HepG2 (cell line): ENCODE results near the gene DDX23. TPM values are rescaled to one million over a fixed set of nuclear protein-coding genes. Genes with fewer than 3 reads are reported as not detected.

Experiments used
- HOXA7 ChIP-seq: sonication (generic); formaldehyde crosslinking; IDR thresholded peaks from 2 replicates; pipeline ENCODE4 v1.8.1; 2022; ENCODE audit warnings: mild to moderate bottlenecking, missing genetic modification reagents, moderate library complexity
- MEIS1 ChIP-seq: sonication (generic); formaldehyde crosslinking; IDR thresholded peaks from 2 replicates; pipeline ENCODE4 v1.9.0; 2021; ENCODE audit warnings: mild to moderate bottlenecking, missing genetic modification reagents, moderate library complexity, borderline replicate concordance
- ZNF101 ChIP-seq: sonication (generic); formaldehyde crosslinking; IDR thresholded peaks from 2 replicates; pipeline ENCODE4 v1.4.0; 2020; ENCODE audit warnings: mild to moderate bottlenecking, low read depth, missing genetic modification reagents, borderline replicate concordance
- ZNF180 ChIP-seq: sonication (generic); formaldehyde crosslinking; IDR thresholded peaks from 2 replicates; pipeline ENCODE4 v1.4.0; 2020; ENCODE audit warnings: low read depth, missing genetic modification reagents, borderline replicate concordance
- ZNF367 ChIP-seq: sonication (generic); formaldehyde crosslinking; IDR thresholded peaks from 2 replicates; pipeline ENCODE4 v1.4.0; 2020; ENCODE audit warnings: missing genetic modification reagents, borderline replicate concordance
- ZNF598 ChIP-seq: sonication (generic); formaldehyde crosslinking; IDR thresholded peaks from 2 replicates; pipeline ENCODE4 v1.5.1; 2020; ENCODE audit warnings: mild to moderate bottlenecking, missing genetic modification reagents, borderline replicate concordance
- ZNF619 ChIP-seq: sonication (generic); formaldehyde crosslinking; IDR thresholded peaks from 2 replicates; pipeline ENCODE4 v1.4.0; 2020; ENCODE audit warnings: mild to moderate bottlenecking, missing genetic modification reagents
- ZNF776 ChIP-seq: sonication (generic); formaldehyde crosslinking; IDR thresholded peaks from 2 replicates; pipeline ENCODE4 v1.4.0; 2020; ENCODE audit warnings: mild to moderate bottlenecking, missing genetic modification reagents
- ZNF792 ChIP-seq: IDR thresholded peaks from 2 replicates; pipeline ENCODE4 v1.6.1; 2016
- polyA plus RNA-seq, 8 experiments: library from polyadenylated mRNA; depleted of rRNA in 3 of 8; stranded (reverse) in 7 of 8; unstranded in 1 of 8; fragments of >200 nt; fragmentation: Illumina TruSeq in 4 of 8; extraction: Trizol in 4 of 8; gene quantifications; 2 replicates each; pipeline versions ENCODE4 v1.2.1 to v1.2.3, GENCODE V29; 2011 to 2016; ENCODE audit warnings: low read depth in 4 of 8, missing spikeins in 1 of 8, mixed read lengths in 1 of 8; ENCODE audit not compliant: insufficient read depth in 1 of 8
- total RNA-seq, 5 experiments: library from RNA; depleted of rRNA; stranded (reverse); fragments of >200 nt; fragmentation: Illumina TruSeq; extraction: Trizol; gene quantifications; 2 replicates each; pipeline ENCODE4 v1.2.3, GENCODE V29; 2016; ENCODE audit warnings: low read depth in 1 of 5
- TF ChIP-seq, protein P1 (sequence below): sonication (generic); formaldehyde crosslinking; IDR thresholded peaks from 2 replicates; pipeline ENCODE4 v1.5.1; 2020; ENCODE audit warnings: missing genetic modification reagents, mild to moderate bottlenecking, borderline replicate concordance
- TF ChIP-seq, protein P2 (sequence below): sonication (generic); formaldehyde crosslinking; IDR thresholded peaks from 2 replicates; pipeline ENCODE4 v1.4.0; 2020; ENCODE audit warnings: missing genetic modification reagents, borderline replicate concordance
- TF ChIP-seq, protein P3 (sequence below): sonication (generic); formaldehyde crosslinking; IDR thresholded peaks from 2 replicates; pipeline ENCODE4 v1.4.0; 2020; ENCODE audit warnings: missing genetic modification reagents, borderline replicate concordance
- TF ChIP-seq, protein P4 (sequence below): IDR thresholded peaks from 2 replicates; pipeline ENCODE4 v1.6.1; 2016

The DDX23 gene
- total and polyA plus RNA-seq, 2 of the 13 experiments (the other 11 are each of a cell fraction or from before 2014, with no cell fraction given) = 35.7 to 90.0 TPM

DNA sequence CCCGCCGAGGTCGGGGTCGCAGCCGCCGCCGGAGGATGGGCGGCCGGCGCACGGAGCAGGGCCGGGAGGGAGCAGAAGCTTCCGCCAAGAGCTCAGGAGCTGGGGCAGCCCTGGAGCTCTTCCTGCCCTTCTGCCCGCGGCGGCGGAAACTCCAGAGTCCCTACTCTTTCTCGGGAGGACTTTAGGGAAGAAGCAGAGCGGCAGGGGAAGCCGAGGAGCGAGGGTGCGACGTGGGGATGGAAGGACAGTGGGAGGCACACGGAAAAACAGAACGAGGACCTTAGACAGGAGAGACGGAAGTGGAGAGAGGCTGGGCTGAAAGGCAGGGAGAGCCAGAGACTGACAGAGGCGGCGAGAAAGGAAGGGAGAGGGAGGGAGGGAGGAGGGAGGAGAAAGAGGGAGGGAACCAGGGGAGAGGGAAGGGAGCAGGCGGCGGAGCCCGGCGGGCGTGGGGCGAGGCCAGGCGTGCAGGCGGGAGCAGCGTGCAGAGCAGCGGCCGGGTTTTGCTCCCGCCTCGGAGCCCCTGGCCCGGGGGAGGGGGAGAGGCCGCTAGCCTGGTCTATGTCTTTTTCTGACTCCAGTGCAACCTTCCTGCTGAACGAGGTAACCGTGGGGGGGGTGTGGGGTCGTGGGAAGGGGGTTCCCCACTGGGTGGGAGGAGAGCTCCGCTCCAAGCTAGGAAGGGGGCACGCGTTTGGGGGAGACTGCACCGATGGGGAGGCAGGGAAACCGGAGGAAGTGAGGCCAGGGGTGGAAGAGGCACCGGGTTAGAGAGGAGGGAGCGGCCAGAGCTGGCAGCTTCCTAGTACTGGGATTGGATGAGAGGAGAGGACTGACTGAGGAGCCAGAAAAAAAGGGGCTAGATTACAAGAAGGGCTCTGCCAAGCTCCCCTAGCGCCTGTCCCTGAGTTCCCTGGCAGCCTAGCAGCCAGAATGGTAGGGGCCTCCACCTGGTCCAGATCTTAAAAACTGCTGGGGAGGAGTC is 36.5 kb downstream of the DDX23 start (continued):
- TF ChIP-seq ZNF101 (CRISPR knock-in tag) (no peak), ZNF367 (CRISPR knock-in tag) (no peak), ZNF180 (CRISPR knock-in tag) (no peak), MEIS1 (CRISPR knock-in tag) (no peak), ZNF792 (CRISPR knock-in tag) (no peak), ZNF619 (CRISPR knock-in tag) (no peak), ZNF776 (CRISPR knock-in tag) (no peak; the same call in 1 of the 2 replicates), HOXA7 (CRISPR knock-in tag) (no peak), ZNF598 (CRISPR knock-in tag) (no peak)
- TF ChIP-seq, protein P1, sequence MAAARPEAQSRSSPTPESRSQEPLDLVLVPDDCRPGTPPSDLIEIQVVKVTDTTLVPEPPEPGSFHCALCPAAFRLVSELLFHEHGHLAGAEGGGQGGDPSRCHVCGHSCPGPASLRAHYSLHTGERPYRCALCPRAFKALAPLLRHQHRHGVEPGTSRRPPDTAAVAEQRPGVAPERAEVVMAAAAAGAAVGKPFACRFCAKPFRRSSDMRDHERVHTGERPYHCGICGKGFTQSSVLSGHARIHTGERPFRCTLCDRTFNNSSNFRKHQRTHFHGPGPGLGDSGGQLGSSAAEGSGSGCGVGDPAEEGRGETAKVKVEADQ (CRISPR knock-in tag) = no peak; the same call in 1 of the 2 replicates
- TF ChIP-seq, protein P2, sequence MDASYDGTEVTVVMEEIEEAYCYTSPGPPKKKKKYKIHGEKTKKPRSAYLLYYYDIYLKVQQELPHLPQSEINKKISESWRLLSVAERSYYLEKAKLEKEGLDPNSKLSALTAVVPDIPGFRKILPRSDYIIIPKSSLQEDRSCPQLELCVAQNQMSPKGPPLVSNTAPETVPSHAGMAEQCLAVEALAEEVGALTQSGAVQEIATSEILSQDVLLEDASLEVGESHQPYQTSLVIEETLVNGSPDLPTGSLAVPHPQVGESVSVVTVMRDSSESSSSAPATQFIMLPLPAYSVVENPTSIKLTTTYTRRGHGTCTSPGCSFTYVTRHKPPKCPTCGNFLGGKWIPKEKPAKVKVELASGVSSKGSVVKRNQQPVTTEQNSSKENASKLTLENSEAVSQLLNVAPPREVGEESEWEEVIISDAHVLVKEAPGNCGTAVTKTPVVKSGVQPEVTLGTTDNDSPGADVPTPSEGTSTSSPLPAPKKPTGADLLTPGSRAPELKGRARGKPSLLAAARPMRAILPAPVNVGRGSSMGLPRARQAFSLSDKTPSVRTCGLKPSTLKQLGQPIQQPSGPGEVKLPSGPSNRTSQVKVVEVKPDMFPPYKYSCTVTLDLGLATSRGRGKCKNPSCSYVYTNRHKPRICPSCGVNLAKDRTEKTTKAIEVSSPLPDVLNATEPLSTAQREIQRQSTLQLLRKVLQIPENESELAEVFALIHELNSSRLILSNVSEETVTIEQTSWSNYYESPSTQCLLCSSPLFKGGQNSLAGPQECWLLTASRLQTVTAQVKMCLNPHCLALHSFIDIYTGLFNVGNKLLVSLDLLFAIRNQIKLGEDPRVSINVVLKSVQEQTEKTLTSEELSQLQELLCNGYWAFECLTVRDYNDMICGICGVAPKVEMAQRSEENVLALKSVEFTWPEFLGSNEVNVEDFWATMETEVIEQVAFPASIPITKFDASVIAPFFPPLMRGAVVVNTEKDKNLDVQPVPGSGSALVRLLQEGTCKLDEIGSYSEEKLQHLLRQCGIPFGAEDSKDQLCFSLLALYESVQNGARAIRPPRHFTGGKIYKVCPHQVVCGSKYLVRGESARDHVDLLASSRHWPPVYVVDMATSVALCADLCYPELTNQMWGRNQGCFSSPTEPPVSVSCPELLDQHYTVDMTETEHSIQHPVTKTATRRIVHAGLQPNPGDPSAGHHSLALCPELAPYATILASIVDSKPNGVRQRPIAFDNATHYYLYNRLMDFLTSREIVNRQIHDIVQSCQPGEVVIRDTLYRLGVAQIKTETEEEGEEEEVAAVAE = no peak
- TF ChIP-seq, protein P3, sequence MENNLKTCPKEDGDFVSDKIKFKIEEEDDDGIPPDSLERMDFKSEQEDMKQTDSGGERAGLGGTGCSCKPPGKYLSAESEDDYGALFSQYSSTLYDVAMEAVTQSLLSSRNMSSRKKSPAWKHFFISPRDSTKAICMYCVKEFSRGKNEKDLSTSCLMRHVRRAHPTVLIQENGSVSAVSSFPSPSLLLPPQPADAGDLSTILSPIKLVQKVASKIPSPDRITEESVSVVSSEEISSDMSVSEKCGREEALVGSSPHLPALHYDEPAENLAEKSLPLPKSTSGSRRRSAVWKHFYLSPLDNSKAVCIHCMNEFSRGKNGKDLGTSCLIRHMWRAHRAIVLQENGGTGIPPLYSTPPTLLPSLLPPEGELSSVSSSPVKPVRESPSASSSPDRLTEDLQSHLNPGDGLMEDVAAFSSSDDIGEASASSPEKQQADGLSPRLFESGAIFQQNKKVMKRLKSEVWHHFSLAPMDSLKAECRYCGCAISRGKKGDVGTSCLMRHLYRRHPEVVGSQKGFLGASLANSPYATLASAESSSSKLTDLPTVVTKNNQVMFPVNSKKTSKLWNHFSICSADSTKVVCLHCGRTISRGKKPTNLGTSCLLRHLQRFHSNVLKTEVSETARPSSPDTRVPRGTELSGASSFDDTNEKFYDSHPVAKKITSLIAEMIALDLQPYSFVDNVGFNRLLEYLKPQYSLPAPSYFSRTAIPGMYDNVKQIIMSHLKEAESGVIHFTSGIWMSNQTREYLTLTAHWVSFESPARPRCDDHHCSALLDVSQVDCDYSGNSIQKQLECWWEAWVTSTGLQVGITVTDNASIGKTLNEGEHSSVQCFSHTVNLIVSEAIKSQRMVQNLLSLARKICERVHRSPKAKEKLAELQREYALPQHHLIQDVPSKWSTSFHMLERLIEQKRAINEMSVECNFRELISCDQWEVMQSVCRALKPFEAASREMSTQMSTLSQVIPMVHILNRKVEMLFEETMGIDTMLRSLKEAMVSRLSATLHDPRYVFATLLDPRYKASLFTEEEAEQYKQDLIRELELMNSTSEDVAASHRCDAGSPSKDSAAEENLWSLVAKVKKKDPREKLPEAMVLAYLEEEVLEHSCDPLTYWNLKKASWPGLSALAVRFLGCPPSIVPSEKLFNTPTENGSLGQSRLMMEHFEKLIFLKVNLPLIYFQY (CRISPR knock-in tag) = no peak
- TF ChIP-seq, protein P4, sequence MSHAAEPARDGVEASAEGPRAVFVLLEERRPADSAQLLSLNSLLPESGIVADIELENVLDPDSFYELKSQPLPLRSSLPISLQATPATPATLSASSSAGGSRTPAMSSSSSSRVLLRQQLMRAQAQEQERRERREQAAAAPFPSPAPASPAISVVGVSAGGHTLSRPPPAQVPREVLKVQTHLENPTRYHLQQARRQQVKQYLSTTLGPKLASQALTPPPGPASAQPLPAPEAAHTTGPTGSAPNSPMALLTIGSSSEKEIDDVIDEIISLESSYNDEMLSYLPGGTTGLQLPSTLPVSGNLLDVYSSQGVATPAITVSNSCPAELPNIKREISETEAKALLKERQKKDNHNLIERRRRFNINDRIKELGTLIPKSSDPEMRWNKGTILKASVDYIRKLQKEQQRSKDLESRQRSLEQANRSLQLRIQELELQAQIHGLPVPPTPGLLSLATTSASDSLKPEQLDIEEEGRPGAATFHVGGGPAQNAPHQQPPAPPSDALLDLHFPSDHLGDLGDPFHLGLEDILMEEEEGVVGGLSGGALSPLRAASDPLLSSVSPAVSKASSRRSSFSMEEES (CRISPR knock-in tag) = no peak
